ENCODE results near the gene SYNDIG1.

- TF ChIP-seq POLR2A (IDR thresholded peaks at IDR 0.05) (no peak), CTCF (IDR thresholded peaks at IDR 0.05) (no peak)
Observed at GRCh38 chr20:24444526-24445190, 24.8 kb upstream of the SYNDIG1 start.
